H9 (cell line): Measurements from ENCODE around the gene RPRD1B. TPM values are rescaled to one million over a fixed set of nuclear protein-coding genes. Genes with fewer than 3 reads are reported as not detected.

Experiments used
- DNase-seq: peaks from one replicate; pipeline ENCODE4 v3.0.0-alpha.2; 2017
- H2AFZ ChIP-seq: one replicate; pipeline ENCODE4 v1.6.1; 2013; ENCODE audit warnings: mild to moderate bottlenecking, low read length, control low read depth, moderate library complexity
- H2AK5ac ChIP-seq: 2 replicates; pipeline ENCODE4 v1.6.1; 2013; ENCODE audit warnings: low read length, control low read depth, mixed read lengths; ENCODE audit not compliant: insufficient read length
- H2BK120ac ChIP-seq: one replicate; pipeline ENCODE4 v1.6.1; 2013; ENCODE audit warnings: low read depth, mild to moderate bottlenecking, low read length, control low read depth, inconsistent platforms; ENCODE audit not compliant: poor library complexity, severe bottlenecking
- H2BK12ac ChIP-seq: 2 replicates; pipeline ENCODE4 v1.6.1; 2013; ENCODE audit warnings: low read length, control low read depth, mixed read lengths, low read depth; ENCODE audit not compliant: insufficient read length
- H2BK15ac ChIP-seq: 2 replicates; pipeline ENCODE4 v1.6.1; 2013; ENCODE audit warnings: low read depth, low read length, control low read depth
- H2BK20ac ChIP-seq: one replicate; pipeline ENCODE4 v1.6.1; 2013; ENCODE audit warnings: low read depth, mild to moderate bottlenecking, low read length, control low read depth, inconsistent platforms; ENCODE audit not compliant: poor library complexity, severe bottlenecking
- H2BK5ac ChIP-seq: 2 replicates; pipeline ENCODE4 v1.6.1; 2013; ENCODE audit warnings: low read length, control low read depth, mixed read lengths; ENCODE audit not compliant: insufficient read length
- H3K14ac ChIP-seq: 2 replicates; pipeline ENCODE4 v1.6.1; 2013; ENCODE audit warnings: low read length, control low read depth; ENCODE audit not compliant: insufficient read depth
- H3K18ac ChIP-seq: 2 replicates; pipeline ENCODE4 v1.6.1; 2013; ENCODE audit warnings: low read depth, mild to moderate bottlenecking, mixed read lengths, low read length, control low read depth; ENCODE audit not compliant: insufficient read length
- H3K23ac ChIP-seq: 2 replicates; pipeline ENCODE4 v1.6.1; 2013; ENCODE audit warnings: low read length, control low read depth, mixed read lengths, low read depth; ENCODE audit not compliant: insufficient read length
- H3K23me2 ChIP-seq: 2 replicates; pipeline ENCODE4 v1.6.1; 2013; ENCODE audit warnings: low read depth, mild to moderate bottlenecking, mixed read lengths, low read length, control low read depth; ENCODE audit not compliant: insufficient read length, poor library complexity, severe bottlenecking
- H3K27ac ChIP-seq: 2 replicates; pipeline ENCODE4 v1.5.1; 2013; ENCODE audit warnings: low read length, control low read depth, mixed read lengths, low read depth; ENCODE audit not compliant: insufficient read length
- H3K27me3 ChIP-seq: 2 replicates; pipeline ENCODE4 v1.6.1; 2013; ENCODE audit warnings: low read length, control low read depth, inconsistent platforms; ENCODE audit not compliant: insufficient read depth
- H3K4ac ChIP-seq: 2 replicates; pipeline ENCODE4 v1.6.1; 2013; ENCODE audit warnings: low read depth, mild to moderate bottlenecking, control low read depth, inconsistent platforms, low read length, moderate library complexity
- H3K4me1 ChIP-seq: 2 replicates; pipeline ENCODE4 v1.6.1; 2013; ENCODE audit warnings: low read length, control low read depth, inconsistent platforms; ENCODE audit not compliant: insufficient read depth
- H3K4me2 ChIP-seq: 2 replicates; pipeline ENCODE4 v1.6.1; 2013; ENCODE audit warnings: low read length, control low read depth, mixed read lengths; ENCODE audit not compliant: insufficient read length, insufficient read depth
- H3K56ac ChIP-seq: 2 replicates; pipeline ENCODE4 v1.6.1; 2013; ENCODE audit warnings: low read depth, mild to moderate bottlenecking, mixed read lengths, low read length, control low read depth; ENCODE audit not compliant: insufficient read length
- H3K79me1 ChIP-seq: 2 replicates; pipeline ENCODE4 v1.6.1; 2013; ENCODE audit warnings: low read depth, mild to moderate bottlenecking, moderate library complexity, low read length, control low read depth, inconsistent platforms; ENCODE audit not compliant: insufficient read depth, poor library complexity, severe bottlenecking
- H3K79me2 ChIP-seq: 2 replicates; pipeline ENCODE4 v1.6.1; 2013; ENCODE audit warnings: low read length, control low read depth, inconsistent platforms; ENCODE audit not compliant: insufficient read depth
- H3K9ac ChIP-seq: 2 replicates; pipeline ENCODE4 v1.6.1; 2013; ENCODE audit warnings: low read length, control low read depth, mixed read lengths; ENCODE audit not compliant: insufficient read length; ENCODE audit errors: extremely low read depth
- H3K9me3 ChIP-seq: one replicate; pipeline ENCODE4 v1.6.1; 2013; ENCODE audit warnings: low read depth, low read length, inconsistent platforms; ENCODE audit not compliant: control insufficient read depth
- H3T11ph ChIP-seq: one replicate; pipeline ENCODE4 v1.6.1; 2013; ENCODE audit warnings: mild to moderate bottlenecking, low read length, control low read depth, inconsistent platforms
- H4K20me1 ChIP-seq: one replicate; pipeline ENCODE4 v1.6.1; 2013; ENCODE audit not compliant: control insufficient read depth, insufficient read length, insufficient read depth
- H4K5ac ChIP-seq: 2 replicates; pipeline ENCODE4 v1.6.1; 2013; ENCODE audit warnings: low read depth, mild to moderate bottlenecking, mixed read lengths, low read length, control low read depth; ENCODE audit not compliant: insufficient read length
- H4K8ac ChIP-seq: replicated peaks from 2 replicates; pipeline ENCODE4 v1.6.1; 2013; ENCODE audit warnings: low read length, control low read depth, mixed read lengths, low read depth; ENCODE audit not compliant: insufficient read length
- H4K91ac ChIP-seq: 2 replicates; pipeline ENCODE4 v1.6.1; 2013; ENCODE audit warnings: low read depth, mild to moderate bottlenecking, moderate library complexity, mixed read lengths, low read length, control low read depth; ENCODE audit not compliant: insufficient read length
- H3K27ac Mint-ChIP-seq, 3 experiments: 2 replicates in 2 of 3; 3 replicates in 1 of 3; pipeline ENCODE4 v1.8.0; 2020 to 2021; ENCODE audit warnings: mixed read lengths in 3 of 3, mild to moderate bottlenecking in 1 of 3, moderate library complexity in 1 of 3
- H3K27me3 Mint-ChIP-seq: 2 replicates; pipeline ENCODE4 v1.8.0; 2021; ENCODE audit warnings: low read depth, mild to moderate bottlenecking, moderate library complexity, mixed read lengths
- H3K36me3 Mint-ChIP-seq, 3 experiments: 2 replicates in 2 of 3; 3 replicates in 1 of 3; pipeline ENCODE4 v1.8.0; 2020 to 2021; ENCODE audit warnings: low read depth in 3 of 3, mixed read lengths in 3 of 3; ENCODE audit not compliant: insufficient read depth in 1 of 3
- H3K4me1 Mint-ChIP-seq, 2 experiments: 2 replicates each; pipeline ENCODE4 v1.8.0; 2020; ENCODE audit warnings: mixed read lengths in 2 of 2
- H3K4me3 Mint-ChIP-seq, 2 experiments: 2 replicates in 1 of 2; 3 replicates in 1 of 2; pipeline ENCODE4 v1.8.0; 2020 to 2021; ENCODE audit warnings: mild to moderate bottlenecking in 2 of 2, mixed read lengths in 2 of 2, moderate library complexity in 1 of 2
- H3K9me3 Mint-ChIP-seq, 2 experiments: 2 replicates in 1 of 2; 3 replicates in 1 of 2; pipeline ENCODE4 v1.8.0; 2020; ENCODE audit warnings: mild to moderate bottlenecking in 2 of 2, mixed read lengths in 2 of 2, moderate library complexity in 1 of 2
- whole genome bisulfite sequencing: extraction: QIAGEN DNeasy Blood & Tissue Kit; methylation state at CpG from one replicate; pipeline ENCODE4 v1.1.7; 2013; ENCODE audit warnings: missing lambda C conversion rate, low lambda C conversion rate, mixed read lengths; ENCODE audit not compliant: insufficient read length; ENCODE audit errors: extremely low coverage; 5-methylcytosine and 5-hydroxymethylcytosine counted together
- total RNA-seq: library from RNA; stranded (reverse); gene quantifications from 2 replicates; pipeline ENCODE4 v1.2.1, GENCODE V29; 2021
- TF ChIP-seq, protein P1 (sequence below): fragments of 200-600 bp; sonication (generic); conservative IDR thresholded peaks from 3 replicates; pipeline ENCODE4 v1.8.0; 2021; ENCODE audit warnings: antibody characterized with exemption, mild to moderate bottlenecking

RPRD1B gene
- total RNA-seq, 1 experiment from 2014 or later = 34.3 TPM

DNA sequence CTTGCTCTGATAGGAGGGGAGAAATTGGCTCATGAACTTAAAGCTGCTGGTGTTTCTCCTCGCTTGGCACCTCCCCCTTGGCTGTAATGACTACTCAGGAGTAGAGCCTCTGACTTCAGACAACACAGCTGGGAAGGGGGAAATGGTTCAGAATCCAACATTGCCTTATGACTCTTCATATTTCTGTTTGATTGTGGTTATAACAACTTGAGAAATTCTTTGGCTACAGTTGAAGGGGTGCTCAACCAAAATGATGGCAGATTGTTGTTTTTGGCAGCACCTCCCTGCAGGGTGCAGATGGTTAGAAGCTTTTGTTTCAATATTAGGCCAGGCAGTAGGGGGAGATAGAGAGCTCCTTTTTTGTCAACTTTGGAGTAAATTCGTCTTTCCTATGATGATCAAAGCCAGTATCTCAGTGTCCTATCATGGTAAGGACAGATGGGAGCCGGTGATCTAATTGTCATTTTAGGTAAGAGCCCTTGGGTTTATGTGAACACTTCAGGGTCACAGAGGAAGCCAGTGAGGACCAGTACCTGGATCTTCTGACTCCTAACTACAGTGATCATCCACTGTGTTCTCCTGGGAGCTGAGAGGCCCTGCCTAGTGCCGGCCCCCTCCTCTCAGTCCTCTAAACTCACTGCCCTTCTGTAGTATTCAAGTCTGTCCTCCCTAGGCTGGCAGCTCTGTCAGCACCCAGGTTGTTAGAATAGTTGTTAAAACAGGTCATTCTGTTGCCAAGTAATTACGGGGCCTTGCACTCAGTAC, 39.9 kb downstream of the RPRD1B start:
- TF ChIP-seq, protein P1, sequence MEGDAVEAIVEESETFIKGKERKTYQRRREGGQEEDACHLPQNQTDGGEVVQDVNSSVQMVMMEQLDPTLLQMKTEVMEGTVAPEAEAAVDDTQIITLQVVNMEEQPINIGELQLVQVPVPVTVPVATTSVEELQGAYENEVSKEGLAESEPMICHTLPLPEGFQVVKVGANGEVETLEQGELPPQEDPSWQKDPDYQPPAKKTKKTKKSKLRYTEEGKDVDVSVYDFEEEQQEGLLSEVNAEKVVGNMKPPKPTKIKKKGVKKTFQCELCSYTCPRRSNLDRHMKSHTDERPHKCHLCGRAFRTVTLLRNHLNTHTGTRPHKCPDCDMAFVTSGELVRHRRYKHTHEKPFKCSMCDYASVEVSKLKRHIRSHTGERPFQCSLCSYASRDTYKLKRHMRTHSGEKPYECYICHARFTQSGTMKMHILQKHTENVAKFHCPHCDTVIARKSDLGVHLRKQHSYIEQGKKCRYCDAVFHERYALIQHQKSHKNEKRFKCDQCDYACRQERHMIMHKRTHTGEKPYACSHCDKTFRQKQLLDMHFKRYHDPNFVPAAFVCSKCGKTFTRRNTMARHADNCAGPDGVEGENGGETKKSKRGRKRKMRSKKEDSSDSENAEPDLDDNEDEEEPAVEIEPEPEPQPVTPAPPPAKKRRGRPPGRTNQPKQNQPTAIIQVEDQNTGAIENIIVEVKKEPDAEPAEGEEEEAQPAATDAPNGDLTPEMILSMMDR = peak; percentile 86
- Histone ChIP-seq H4K91ac (no peak overlapping the region), H3K4ac (no peak overlapping the region), H2BK12ac (no peak overlapping the region), H3K23ac (no peak overlapping the region), H3K79me2 (no peaks in the 10 kb centered on the region), H4K20me1 (no peaks in the 10 kb centered on the region), H3K4me1 (no peaks in the 10 kb centered on the region), H3K9ac (no peak overlapping the region), H2BK5ac (no peak overlapping the region), H2AFZ (no peak overlapping the region), H3K27me3 (no peaks in the 10 kb centered on the region), H2BK15ac (no peak overlapping the region), H4K8ac (no peak overlapping the region), H3K23me2 (no peaks in the 10 kb centered on the region), H3K79me1 (no peaks in the 10 kb centered on the region), H3K14ac (no peak overlapping the region), H3K56ac (no peak overlapping the region), H3K18ac (no peak overlapping the region), H2BK20ac (no peak overlapping the region), H3K9me3 (no peaks in the 10 kb centered on the region), H2BK120ac (no peak overlapping the region), H2AK5ac (no peak overlapping the region), H3K4me2 (no peak overlapping the region), H3T11ph (no peak overlapping the region), H3K27ac (no peak overlapping the region), H4K5ac (no peak overlapping the region)
- H3K4me3 Mint-ChIP-seq = no peak overlapping the region
- H3K36me3 Mint-ChIP-seq = peaks cover 25 to 55% (median 42%) of the 10 kb centered on the region in 3 experiments
- WGBS = no CpG with 5 or more reads among the region's 5 CpGs
- peak overlapping the region in 2 of 3 experiments; percentile 27 to 49; a peak in 2 of 7 replicates for H3K27ac Mint-ChIP-seq
- peak; percentile 36 for DNase-seq
- peaks cover 12 to 20% of the 10 kb centered on the region in 2 experiments for H3K4me1 Mint-ChIP-seq
- no peaks in the 10 kb centered on the region for H3K9me3 Mint-ChIP-seq
- no peaks in the 10 kb centered on the region for H3K27me3 Mint-ChIP-seq
